CD14-positive monocyte (primary cell): ENCODE results near the gene TCEANC. TPM values are rescaled to one million over a fixed set of nuclear protein-coding genes. Genes with fewer than 3 reads are reported as not detected.

Experiments
- DNase-seq, 3 donors: peaks; one replicate each; pipeline ENCODE4 v3.0.0-alpha.2; 2011 to 2022
- H2AFZ ChIP-seq: 2 replicates; pipeline ENCODE4 v1.6.0; 2012; ENCODE audit warnings: mild to moderate bottlenecking, low read depth, low read length, inconsistent platforms; ENCODE audit not compliant: insufficient read depth, poor library complexity, severe bottlenecking
- H3K27ac ChIP-seq, 2 donors: 1 replicate in 1 of 2; 2 replicates in 1 of 2; pipeline ENCODE4 v1.5.1; 2012 to 2013; ENCODE audit warnings: low read length in 2 of 2, control low read depth in 1 of 2, inconsistent platforms in 1 of 2, low read depth in 1 of 2, mild to moderate bottlenecking in 1 of 2
- H3K27me3 ChIP-seq, 2 donors: one replicate each; pipeline versions ENCODE4 v1.6.0 to v1.6.1; 2011 to 2013; ENCODE audit warnings: low read length in 2 of 2; ENCODE audit not compliant: control insufficient read depth in 2 of 2, insufficient read depth in 2 of 2
- H3K36me3 ChIP-seq, 2 donors: replicated peaks in 1 of 2; 1 replicate in 1 of 2; 2 replicates in 1 of 2; pipeline versions ENCODE4 v1.5.1 to v1.6.1; 2012 to 2013; ENCODE audit warnings: low read length in 2 of 2, control low read depth in 1 of 2, inconsistent platforms in 1 of 2, mild to moderate bottlenecking in 1 of 2; ENCODE audit not compliant: insufficient read depth in 2 of 2, control insufficient read depth in 1 of 2
- H3K4me1 ChIP-seq, 2 donors: 1 replicate in 1 of 2; 2 replicates in 1 of 2; pipeline versions ENCODE4 v1.5.1 to v1.6.1; 2012 to 2013; ENCODE audit warnings: low read length in 2 of 2, control low read depth in 1 of 2, inconsistent platforms in 1 of 2, mild to moderate bottlenecking in 1 of 2, moderate library complexity in 1 of 2; ENCODE audit not compliant: insufficient read depth in 2 of 2, control insufficient read depth in 1 of 2
- H3K4me2 ChIP-seq: replicated peaks from 2 replicates; pipeline ENCODE3; 2012; ENCODE audit warnings: low read length, moderate library complexity, mild to moderate bottlenecking; ENCODE audit not compliant: poor library complexity, severe bottlenecking; ENCODE audit errors: extremely low read depth
- H3K4me3 ChIP-seq, 3 experiments: fragments of 200-600 bp in 1 of 3; sonication (generic) in 1 of 3; replicated peaks in 1 of 3; 1 replicate in 2 of 3; 2 replicates in 1 of 3; pipeline ENCODE4 v1.5.1; 2011 to 2013; ENCODE audit warnings: low read length in 3 of 3, mild to moderate bottlenecking in 3 of 3, control low read depth in 2 of 3, low read depth in 2 of 3, inconsistent platforms in 1 of 3, moderate library complexity in 1 of 3
- H3K79me2 ChIP-seq: 2 replicates; pipeline ENCODE4 v1.6.0; 2012; ENCODE audit warnings: mild to moderate bottlenecking, control low read depth, inconsistent platforms, low read length, moderate library complexity; ENCODE audit not compliant: insufficient read depth
- H3K9ac ChIP-seq: 2 replicates; pipeline ENCODE4 v1.6.0; 2017; ENCODE audit warnings: low read length, mild to moderate bottlenecking; ENCODE audit not compliant: insufficient read depth, poor library complexity, severe bottlenecking
- H3K9me3 ChIP-seq, 2 donors: replicated peaks in 1 of 2; 1 replicate in 1 of 2; 2 replicates in 1 of 2; pipeline versions ENCODE4 v1.5.1 to v1.6.1; 2012 to 2013; ENCODE audit warnings: low read length in 2 of 2, control low read depth in 1 of 2; ENCODE audit not compliant: control insufficient read depth in 1 of 2, insufficient read depth in 1 of 2
- H4K20me1 ChIP-seq: 2 replicates; pipeline ENCODE4 v1.6.0; 2012; ENCODE audit warnings: mild to moderate bottlenecking, low read length, control low read depth, moderate library complexity; ENCODE audit not compliant: insufficient read depth
- H3K27ac Mint-ChIP-seq, 7 donors: one replicate each; pipeline ENCODE4 v1.8.0; 2020; ENCODE audit warnings: mild to moderate bottlenecking in 7 of 7, mixed read lengths in 7 of 7, moderate library complexity in 6 of 7, inconsistent platforms in 2 of 7
- H3K27me3 Mint-ChIP-seq, 3 donors: one replicate each; pipeline ENCODE4 v1.8.0; 2021 to 2022; ENCODE audit warnings: low read depth in 3 of 3, mild to moderate bottlenecking in 3 of 3, mixed read lengths in 3 of 3, moderate library complexity in 3 of 3, inconsistent platforms in 1 of 3
- H3K36me3 Mint-ChIP-seq, 2 donors: one replicate each; pipeline ENCODE4 v1.8.0; 2020; ENCODE audit warnings: mixed read lengths in 2 of 2, inconsistent platforms in 1 of 2, mild to moderate bottlenecking in 1 of 2
- H3K4me1 Mint-ChIP-seq: one replicate; pipeline ENCODE4 v1.8.0; 2020; ENCODE audit warnings: mild to moderate bottlenecking, mixed read lengths
- H3K4me3 Mint-ChIP-seq, 2 donors: one replicate each; pipeline ENCODE4 v1.8.0; 2020; ENCODE audit warnings: mild to moderate bottlenecking in 2 of 2, mixed read lengths in 2 of 2, moderate library complexity in 1 of 2
- H3K9me3 Mint-ChIP-seq, 7 donors: one replicate each; pipeline ENCODE4 v1.8.0; 2020 to 2022; ENCODE audit warnings: mixed read lengths in 7 of 7, mild to moderate bottlenecking in 6 of 7, moderate library complexity in 6 of 7, inconsistent platforms in 2 of 7
- CTCF ChIP-seq: fragments of 200-600 bp; IDR thresholded peaks from one replicate; pipeline ENCODE4 v1.8.0; 2022; ENCODE audit warnings: antibody characterized with exemption, mild to moderate bottlenecking
- WGBS: methylation state at CpG from one replicate; pipeline ENCODE4 v1.1.5; 2013; ENCODE audit warnings: missing lambda C conversion rate; ENCODE audit not compliant: insufficient coverage; 5-methylcytosine and 5-hydroxymethylcytosine counted together
- intact Hi-C, 2 donors: fragments of 100-400 bp; cut with micrococcal nuclease; formaldehyde crosslinking; loops; one replicate each; pipeline versions ENCODE4 v1.15.0 to v1.15.1; 2023
- polyA plus RNA-seq, 3 donors: library from polyadenylated mRNA; depleted of rRNA in 1 of 3; unstranded in 2 of 3; stranded (reverse) in 1 of 3; fragments of 300-500 nt in 2 of 3; fragments of >200 nt in 1 of 3; fragmentation: Illumina TruSeq in 2 of 3; gene quantifications; 1 replicate in 2 of 3; 2 replicates in 1 of 3; pipeline ENCODE4 v1.2.3, GENCODE V29; 2012 to 2021

TCEANC gene
- polyA plus RNA-seq, 3 donors: 1.6 to 2.8 (median 1.9) TPM

- no peak overlapping the region for H3K27ac Mint-ChIP-seq
- intact Hi-C loops: no loop called here
These were observed 28.7 kb downstream of the TCEANC start for GRCh38 chrX:13681595-13681994.

DNA sequence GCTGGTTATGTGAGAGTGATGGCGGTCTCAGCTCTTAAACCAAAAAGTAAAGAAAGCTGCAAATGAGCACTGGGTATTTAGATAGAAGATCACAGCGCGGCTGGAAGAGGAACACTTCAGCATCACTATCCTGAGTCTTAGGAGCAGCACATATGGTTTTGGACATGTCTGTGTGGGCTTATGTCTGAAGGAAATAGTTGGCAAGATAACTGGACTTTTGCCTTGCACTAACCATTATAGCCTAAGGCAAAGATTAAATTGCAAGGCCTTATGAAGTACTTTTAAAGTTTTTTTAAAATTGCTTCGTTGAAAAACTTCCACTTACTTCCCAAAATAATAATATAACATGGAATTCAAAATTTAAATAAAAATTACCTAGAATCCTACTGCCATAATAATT is 31.4 kb downstream of the TCEANC start:
- H3K4me3 ChIP-seq: no peak overlapping the region
- WGBS: no CpG with 5 or more reads among the region's 4 CpGs
- H3K27ac ChIP-seq: no peak overlapping the region
- Mint-ChIP-seq H3K4me1 (peaks cover 11% of the 10 kb centered on the region), H3K36me3 (no peaks in the 10 kb centered on the region), H3K27me3 (peaks cover 0 to 25% (median 3%) of the 10 kb centered on the region in 3 donors), H3K27ac (peak overlapping the region in 1 of 7 donors; percentile 47), H3K4me3 (no peak overlapping the region), H3K9me3 (peaks cover 0 to 20% (median 3%) of the 10 kb centered on the region in 7 donors)
- no peak for DNase-seq
- no peak overlapping the region for H2AFZ ChIP-seq
- H3K4me2 ChIP-seq: no peak overlapping the region
- H3K27me3 ChIP-seq: peaks cover 0 to 5% of the 10 kb centered on the region in 2 donors
- H3K9ac ChIP-seq: no peak overlapping the region
- H3K79me2 ChIP-seq: peaks cover 14% of the 10 kb centered on the region
- H3K36me3 ChIP-seq: no peaks in the 10 kb centered on the region
- intact Hi-C loops: no loop called here
- peaks cover 0 to 3% of the 10 kb centered on the region in 2 donors for H3K4me1 ChIP-seq
- H4K20me1 ChIP-seq: no peaks in the 10 kb centered on the region
- no peak for TF ChIP-seq CTCF
- H3K9me3 ChIP-seq: no peaks in the 10 kb centered on the region

More at GRCh38 chrX:13681595-13681994, 28.7 kb downstream of the TCEANC start:
- Histone ChIP-seq H3K27me3 (no peaks in the 10 kb centered on the region), H3K4me2 (no peak overlapping the region), H3K4me1 (peaks cover 8 to 10% of the 10 kb centered on the region in 2 donors), H3K9ac (no peak overlapping the region), H3K27ac (no peak overlapping the region), H3K4me3 (no peak overlapping the region), H4K20me1 (no peaks in the 10 kb centered on the region), H3K36me3 (no peaks in the 10 kb centered on the region), H3K79me2 (no peaks in the 10 kb centered on the region), H3K9me3 (no peaks in the 10 kb centered on the region), H2AFZ (no peak overlapping the region)
- no peak for DNase-seq
- Mint-ChIP-seq H3K4me1 (peaks cover 16% of the 10 kb centered on the region), H3K9me3 (peaks cover 0 to 18% (median 2%) of the 10 kb centered on the region in 7 donors), H3K36me3 (no peaks in the 10 kb centered on the region), H3K4me3 (no peak overlapping the region), H3K27me3 (peaks cover 0 to 14% (median 3%) of the 10 kb centered on the region in 3 donors)
- no peak for TF ChIP-seq CTCF
- WGBS: no CpG with 5 or more reads among the region's 7 CpGs
